ENCODE data around the gene RETN. TPM values are rescaled to one million over a fixed set of nuclear protein-coding genes. Genes with fewer than 3 reads are reported as not detected.

The RETN gene
- total and polyA plus RNA-seq, 2 of the 8 experiments (the other 6 are each of a cell fraction or from before 2014, with no cell fraction given): not detected

GRCh38 chr19:7698583-7698982 is 29.7 kb downstream of the RETN start (continued):
- TF ChIP-seq GABPA (IDR thresholded peaks at IDR 0.05; ENCODE audit: borderline replicate concordance, insufficient read depth, low read length): no peak
- no peak for TF ChIP-seq CBX8 (IDR thresholded peaks at IDR 0.05; ENCODE audit: borderline replicate concordance, low read depth, low read length)
- TF ChIP-seq SRF (IDR thresholded peaks at IDR 0.05; ENCODE audit: low read depth, low read length): no peak
- no peak for TF ChIP-seq RBBP5 (IDR thresholded peaks at IDR 0.05; ENCODE audit: borderline replicate concordance, low read depth, low read length)

Data from H1 (cell line).